Measurements from ENCODE around the gene GALNT1. TPM values are rescaled to one million over a fixed set of nuclear protein-coding genes. Genes with fewer than 3 reads are reported as not detected.

Gene GALNT1
- total RNA-seq, 2 donors from 2014 or later: 31.1 to 32.0 TPM

GRCh38 chr18:35653392-35654135 lies 72.0 kb downstream of the GALNT1 start:
- H3K4me3 ChIP-seq: no peak overlapping the region
- no peak overlapping the region for H3K27ac ChIP-seq
- no peak for DNase-seq (ENCODE audit: low spot score)
- H3K9me3 ChIP-seq: peaks cover 8% of the 10 kb centered on the region
- peaks cover 0 to 16% of the 10 kb centered on the region in 2 donors for H3K4me1 ChIP-seq (ENCODE audit: control insufficient read depth in 1 of 2, low read depth in 2 of 2)
- no peak for ATAC-seq (ENCODE audit: insufficient number of reproducible peaks, low FRiP score, low read depth)
- H3K36me3 ChIP-seq: no peaks in the 10 kb centered on the region
- TF ChIP-seq CTCF (IDR thresholded peaks at IDR 0.05): no peak
- H3K27me3 ChIP-seq (replicated peaks; ENCODE audit: insufficient read depth): no peaks in the 10 kb centered on the region

GRCh38 chr18:35658112-35658511 lies 76.6 kb downstream of the GALNT1 start:
- no peak for TF ChIP-seq CTCF (IDR thresholded peaks at IDR 0.05)
- DNase-seq (ENCODE audit: low spot score) (no peak), ATAC-seq (ENCODE audit: insufficient number of reproducible peaks, low FRiP score, low read depth) (no peak)
- no peaks in the 10 kb centered on the region for H3K27me3 ChIP-seq (replicated peaks; ENCODE audit: insufficient read depth)
- no peak overlapping the region for H3K27ac ChIP-seq
- no peaks in the 10 kb centered on the region for H3K9me3 ChIP-seq
- H3K4me1 ChIP-seq (ENCODE audit: control insufficient read depth in 1 of 2, low read depth in 2 of 2): peaks cover 0 to 25% of the 10 kb centered on the region in 2 donors
- no peaks in the 10 kb centered on the region for H3K36me3 ChIP-seq
- H3K4me3 ChIP-seq: no peak overlapping the region

DNA sequence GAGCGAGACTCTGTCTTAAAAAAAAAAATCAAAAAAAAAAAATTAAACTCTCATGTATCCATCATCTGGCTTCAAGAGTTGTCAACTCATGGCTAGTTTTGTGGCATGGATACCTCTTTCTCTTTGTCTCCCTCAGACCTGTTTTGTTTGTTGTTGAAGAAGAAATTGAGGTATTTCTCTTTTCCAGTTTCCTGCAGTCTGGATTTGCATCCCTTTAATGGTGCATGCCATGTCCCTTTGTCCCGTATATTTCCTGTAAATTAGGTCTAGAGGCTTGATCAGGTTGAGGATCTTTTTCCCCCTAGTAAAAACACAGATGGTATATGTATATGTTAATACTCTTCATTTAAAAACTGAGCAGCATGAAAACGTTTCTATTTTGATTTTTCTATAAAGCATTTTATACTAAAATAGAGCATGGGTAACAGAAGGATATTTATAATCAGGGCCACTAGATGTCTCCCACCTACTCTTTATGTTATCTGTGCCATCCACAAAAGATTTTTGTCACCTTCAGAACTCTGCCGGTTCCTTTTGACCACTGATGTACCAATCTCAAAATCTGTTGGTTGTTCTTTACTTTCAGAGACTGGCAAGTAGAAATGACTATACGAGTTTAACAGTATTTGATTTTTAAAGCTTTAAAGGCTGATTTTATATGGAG lies 80.1 kb downstream of the GALNT1 start:
- ATAC-seq (ENCODE audit: insufficient number of reproducible peaks, low FRiP score, low read depth) (no peak), DNase-seq (ENCODE audit: low spot score) (no peak)
- Histone ChIP-seq H3K27me3 (replicated peaks; ENCODE audit: insufficient read depth) (no peaks in the 10 kb centered on the region), H3K4me1 (ENCODE audit: control insufficient read depth in 1 of 2, low read depth in 2 of 2) (peaks cover 0 to 9% of the 10 kb centered on the region in 2 donors), H3K36me3 (no peaks in the 10 kb centered on the region), H3K9me3 (no peaks in the 10 kb centered on the region), H3K4me3 (no peak overlapping the region), H3K27ac (no peak overlapping the region)
- no peak for TF ChIP-seq CTCF (IDR thresholded peaks at IDR 0.05)

- Histone ChIP-seq H3K36me3 (no peaks in the 10 kb centered on the region), H3K27ac (no peak overlapping the region), H3K4me1 (ENCODE audit: control insufficient read depth in 1 of 2, low read depth in 2 of 2) (peaks cover 0 to 9% of the 10 kb centered on the region in 2 donors), H3K4me3 (no peak overlapping the region), H3K27me3 (replicated peaks; ENCODE audit: insufficient read depth) (no peaks in the 10 kb centered on the region), H3K9me3 (no peaks in the 10 kb centered on the region)
- TF ChIP-seq CTCF (IDR thresholded peaks at IDR 0.05): no peak
- ATAC-seq (ENCODE audit: insufficient number of reproducible peaks, low FRiP score, low read depth) (no peak), DNase-seq (ENCODE audit: low spot score) (no peak)
Measured at GRCh38 chr18:35662293-35663062, 80.9 kb downstream of the GALNT1 start.

Measured in thoracic aorta (tissue), 2 donors.